GM19099 (cell line): ENCODE results near the gene ATP8A2.

Experiments
- POLR2A ChIP-seq: IDR thresholded peaks from 3 replicates; pipeline ENCODE4 v1.6.1; 2011; ENCODE audit warnings: low read depth; ENCODE audit not compliant: insufficient read length; ENCODE audit errors: extremely low read depth

ATP8A2 gene

GRCh38 chr13:25421612-25422011, 49.8 kb downstream of the ATP8A2 start:
- no peak for TF ChIP-seq POLR2A

GRCh38 chr13:25422153-25422552, 50.4 kb downstream of the ATP8A2 start:
- no peak for TF ChIP-seq POLR2A

- no peak for TF ChIP-seq POLR2A
Measured at GRCh38 chr13:25423831-25424230, 52.1 kb downstream of the ATP8A2 start.

GRCh38 chr13:25429466-25429865, 57.7 kb downstream of the ATP8A2 start:
- no peak for TF ChIP-seq POLR2A

DNA sequence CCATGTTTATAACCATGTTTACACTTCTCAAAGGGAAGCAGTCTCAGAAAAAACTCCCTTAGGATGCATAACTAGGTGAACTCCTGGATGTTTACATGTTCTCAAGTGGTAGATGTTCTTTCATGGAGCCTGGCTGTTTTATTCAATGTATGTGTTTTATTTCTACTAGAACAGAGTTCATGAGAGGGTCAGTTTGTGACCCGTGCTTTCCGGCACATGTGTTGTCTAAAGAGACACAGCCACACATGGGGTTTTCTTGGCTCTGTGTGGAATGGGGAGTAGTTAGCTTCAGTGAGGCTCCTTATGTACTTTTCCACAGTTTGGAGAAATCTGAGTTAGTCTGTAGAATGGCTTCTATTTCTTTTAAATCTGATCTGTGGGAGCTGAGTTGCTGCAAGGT, 60.9 kb downstream of the ATP8A2 start:
- TF ChIP-seq POLR2A = no peak

GRCh38 chr13:25440061-25440460, 68.3 kb downstream of the ATP8A2 start:
- TF ChIP-seq POLR2A = no peak

GRCh38 chr13:25446261-25446660, 74.5 kb downstream of the ATP8A2 start:
- no peak for TF ChIP-seq POLR2A

GRCh38 chr13:25447396-25447795, 75.6 kb downstream of the ATP8A2 start:
- no peak for TF ChIP-seq POLR2A

- TF ChIP-seq POLR2A = no peak
Measured at GRCh38 chr13:25453850-25454365, 82.1 kb downstream of the ATP8A2 start.

DNA sequence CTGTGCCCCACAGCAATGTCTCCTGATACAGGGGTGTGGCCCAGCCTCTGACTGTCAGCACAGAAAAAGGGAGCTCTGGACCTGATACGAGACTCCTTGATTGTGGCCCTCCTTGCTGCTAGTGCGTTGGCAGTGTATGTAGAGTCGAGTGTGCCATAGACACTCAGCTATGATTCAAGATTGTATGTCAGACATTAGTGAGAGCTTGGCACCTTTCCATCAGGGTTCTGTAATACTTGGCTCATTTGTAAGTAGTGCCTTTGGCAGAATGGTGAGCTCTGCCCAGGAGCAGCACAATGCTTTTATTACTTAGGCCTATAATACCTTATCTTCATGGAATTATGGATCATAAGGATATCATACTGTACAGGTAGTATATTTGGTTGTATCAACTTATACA, 83.4 kb downstream of the ATP8A2 start:
- TF ChIP-seq POLR2A = no peak

GRCh38 chr13:25457566-25457965, 85.8 kb downstream of the ATP8A2 start:
- no peak for TF ChIP-seq POLR2A

DNA sequence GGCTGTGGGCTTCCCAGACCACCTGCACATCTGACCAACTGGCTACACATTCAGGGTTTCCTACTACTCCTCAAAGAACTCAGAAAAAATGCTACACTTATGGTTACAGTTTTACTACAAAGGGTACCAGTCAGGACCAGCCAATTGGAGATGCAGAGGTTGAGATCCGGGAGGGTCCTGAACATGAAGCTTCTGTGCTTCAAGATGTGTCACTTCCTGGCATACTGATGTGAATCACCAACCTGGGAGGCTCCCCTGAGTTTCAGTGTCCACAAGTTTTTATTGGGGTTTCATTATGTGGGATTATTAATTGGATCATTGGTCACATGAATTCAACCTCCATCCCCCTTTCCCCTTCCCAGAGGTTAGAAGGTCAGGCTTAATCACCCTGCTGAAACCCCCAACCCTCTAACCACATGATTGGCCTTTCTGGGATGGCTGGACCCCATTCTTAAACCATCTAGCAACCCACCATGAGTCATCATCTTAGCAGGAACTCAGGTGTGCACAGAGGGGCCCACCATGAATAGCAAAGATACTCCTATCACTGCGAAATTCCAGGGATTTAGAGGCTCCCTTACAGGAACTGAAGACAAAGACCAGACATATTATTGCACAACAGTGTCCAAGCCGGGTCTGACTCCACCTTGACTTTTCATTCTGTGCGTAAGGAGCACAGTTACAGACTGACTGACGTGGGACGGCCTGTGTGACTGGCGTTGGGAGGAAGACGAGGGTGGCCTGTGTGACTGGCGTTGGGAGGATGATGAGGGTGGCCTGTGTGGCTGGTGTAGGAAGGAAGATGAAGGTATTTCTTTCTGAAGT, 90.7 kb downstream of the ATP8A2 start:
- no peak for TF ChIP-seq POLR2A

GRCh38 chr13:25463496-25463895, 91.7 kb downstream of the ATP8A2 start:
- TF ChIP-seq POLR2A = no peak

DNA sequence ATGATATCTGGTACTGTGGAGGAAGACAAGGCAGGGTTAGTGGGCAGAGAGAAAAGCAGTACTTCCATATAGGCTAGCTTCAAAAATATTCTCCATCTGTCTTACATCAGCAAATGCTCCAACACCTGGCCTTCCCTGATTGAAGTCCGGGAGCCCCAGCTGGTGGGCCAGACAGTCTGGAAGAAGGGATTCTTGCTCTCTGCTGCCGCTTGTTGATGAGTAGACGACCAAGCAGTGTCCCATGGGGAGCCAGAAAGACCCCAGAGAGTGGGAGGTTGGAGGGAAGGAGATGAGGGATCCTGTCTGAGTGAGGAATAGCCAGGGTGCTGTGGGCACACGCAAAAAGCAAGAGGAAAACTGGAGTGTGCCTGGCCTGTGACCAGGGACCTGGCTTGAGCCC, 95.1 kb downstream of the ATP8A2 start:
- TF ChIP-seq POLR2A = no peak

DNA sequence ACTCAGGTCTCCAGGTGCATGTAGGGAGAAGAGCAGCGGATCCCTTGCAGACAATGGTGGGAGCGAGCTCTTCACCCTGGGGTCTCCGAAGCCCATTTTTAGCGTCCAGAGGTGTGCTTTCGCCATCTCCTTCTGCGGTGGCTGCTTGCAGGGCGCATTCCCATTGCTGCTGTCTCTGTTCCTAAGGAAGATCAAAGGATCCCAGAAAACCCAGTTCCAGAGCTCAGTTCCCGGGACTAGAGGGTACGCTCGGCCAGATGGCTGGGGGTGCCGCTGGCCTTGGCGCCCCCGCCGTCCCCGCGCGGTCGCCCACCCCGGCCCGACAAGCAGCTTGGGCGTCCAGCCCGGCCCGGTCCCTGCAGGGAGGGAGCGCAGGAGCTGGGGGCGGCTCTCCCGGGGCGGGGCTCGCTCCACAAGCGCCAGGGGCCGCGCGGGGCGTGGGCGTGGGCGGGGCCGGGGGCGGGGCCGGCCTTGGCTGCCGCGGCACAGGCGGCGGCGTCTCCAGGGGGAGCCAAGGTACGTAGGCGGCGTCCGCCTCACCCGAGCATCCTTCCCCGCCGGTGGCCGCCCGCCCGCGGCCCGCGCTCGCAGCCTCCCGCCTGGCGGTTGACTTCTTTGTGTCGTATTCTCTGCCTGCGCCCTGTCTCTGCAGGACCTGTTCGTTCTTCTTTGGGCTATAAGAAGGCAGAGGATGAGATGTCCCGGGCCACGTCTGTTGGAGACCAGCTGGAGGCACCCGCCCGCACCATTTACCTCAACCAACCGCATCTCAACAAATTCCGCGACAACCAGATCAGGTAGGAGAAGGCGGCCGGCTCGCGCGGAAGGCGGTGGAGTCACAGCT, 96.8 kb downstream of the ATP8A2 start:
- TF ChIP-seq POLR2A = no peak

- TF ChIP-seq POLR2A = no peak
Measured at GRCh38 chr13:25469169-25469525, 97.4 kb downstream of the ATP8A2 start.
